Kidney capillary endothelial cell (primary cell): Measurements from ENCODE around the gene MAGEA2B.
"Not testable (repeated sequence)": the region's sequence is repeated elsewhere in the genome, so short reads cannot be mapped to it uniquely, and the experiment has no call there.

Source experiments
- DNase-seq: peaks from one replicate; pipeline ENCODE4 v3.0.0-alpha.2; 2018; ENCODE audit warnings: low spot score

The MAGEA2B gene

GRCh38 chrX:152758918-152759317 is 44.5 kb downstream of the MAGEA2B start, which contains the start of gene CSAG3:
CSAG3 (plus strand) TSS chrX:152759218.
- not testable (repeated sequence) for DNase-seq

- DNase-seq: not testable (repeated sequence)
Measured at GRCh38 chrX:152759544-152759943, 45.1 kb downstream of the MAGEA2B start.

DNA sequence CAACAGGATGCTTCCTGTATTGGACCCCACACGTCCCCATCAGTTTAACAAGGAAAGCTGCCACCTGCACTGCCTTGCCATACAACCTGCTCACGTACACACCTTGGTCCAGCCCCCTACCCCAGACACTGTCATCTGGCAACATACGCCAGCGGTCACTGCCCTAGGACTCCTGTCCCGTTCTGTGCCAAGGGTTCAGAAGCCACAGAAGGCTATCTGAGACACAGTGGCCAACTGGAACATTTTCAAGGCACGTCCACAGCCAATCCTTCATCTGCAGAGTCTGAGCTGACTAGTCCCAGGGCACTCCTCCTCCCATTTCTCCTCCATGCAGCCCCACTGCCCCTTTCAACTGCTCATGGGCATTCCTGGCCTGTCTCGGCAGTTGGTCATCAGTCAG is 47.2 kb downstream of the MAGEA2B start:
- not testable (repeated sequence) for DNase-seq

DNA sequence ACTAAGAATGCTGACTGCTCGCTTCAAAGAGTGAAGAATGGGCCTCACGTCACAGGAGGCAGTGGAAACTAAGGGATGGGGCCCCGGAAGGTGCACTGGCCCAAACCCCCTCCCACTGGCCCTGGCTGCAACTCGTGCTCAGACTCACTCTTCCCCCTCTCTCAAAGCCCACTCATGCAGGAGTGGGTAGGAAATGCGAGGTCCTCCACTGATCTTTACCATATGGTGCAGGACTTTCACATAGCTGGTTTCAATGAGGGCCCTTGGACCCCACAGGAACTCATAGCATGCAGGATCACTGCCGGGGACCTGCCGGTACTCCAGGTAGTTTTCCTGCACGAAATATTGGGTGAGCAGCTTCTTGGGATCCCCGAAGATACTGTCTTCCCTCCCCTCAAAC is 52.1 kb downstream of the MAGEA2B start:
- DNase-seq: not testable (repeated sequence)
